Cortex of kidney (tissue), 1 donor: ENCODE data around the gene TRPV6.

ENCODE experiments used
- DNase-seq: peaks from one replicate; lab custom pipeline; 2025; lab: John Stamatoyannopoulos, UW

TRPV6 gene

GRCh38 chr7:142868188-142868985 lies 17.2 kb downstream of the TRPV6 start:
- no peak for DNase-seq

- DNase-seq = no peak
Observed at GRCh38 chr7:142867398-142868187, 18.0 kb downstream of the TRPV6 start.

DNA sequence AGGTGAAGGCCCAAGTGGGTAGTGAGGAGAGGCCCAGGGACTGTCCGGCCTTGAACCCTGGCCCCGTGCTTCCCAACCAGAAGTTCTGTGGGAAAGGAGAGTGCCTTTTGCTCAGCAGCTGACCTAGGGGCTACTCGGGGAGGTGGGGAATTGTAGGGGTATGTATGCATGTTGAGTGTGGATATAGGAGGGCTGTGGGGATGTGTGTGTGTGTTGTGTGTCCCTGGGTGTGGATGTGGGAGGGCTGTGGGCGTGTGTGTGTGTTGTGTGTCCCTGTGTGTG lies 18.5 kb downstream of the TRPV6 start:
- no peak for DNase-seq

DNA sequence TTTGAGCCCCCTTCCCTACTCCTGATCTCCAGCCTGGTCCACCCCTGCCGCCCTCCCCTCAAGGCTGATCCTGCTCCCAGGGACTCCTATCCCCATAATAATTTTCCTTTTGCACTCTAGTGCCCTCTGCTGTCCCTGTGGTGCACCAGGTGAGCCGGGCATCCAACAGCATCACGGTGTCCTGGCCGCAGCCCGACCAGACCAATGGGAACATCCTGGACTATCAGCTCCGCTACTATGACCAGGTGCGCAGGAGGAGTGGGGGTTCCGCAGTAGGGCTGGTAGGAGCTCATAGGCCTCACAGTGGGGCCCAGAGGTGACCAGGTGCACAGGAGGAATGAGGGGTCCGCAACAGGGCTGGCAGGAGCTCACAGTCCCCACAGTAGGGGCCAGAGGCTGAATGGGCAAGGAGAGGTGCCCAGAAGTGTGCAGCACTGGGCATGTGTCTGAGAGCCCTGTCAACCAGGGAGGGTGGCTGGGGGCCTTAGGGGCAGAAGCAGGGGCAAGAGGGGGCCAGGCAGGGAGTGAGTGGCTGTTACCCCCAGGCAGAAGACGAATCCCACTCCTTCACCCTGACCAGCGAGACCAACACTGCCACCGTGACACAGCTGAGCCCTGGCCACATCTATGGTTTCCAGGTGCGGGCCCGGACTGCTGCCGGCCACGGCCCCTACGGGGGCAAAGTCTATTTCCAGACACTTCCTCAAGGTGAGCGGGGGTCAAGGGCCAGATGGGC lies 19.0 kb downstream of the TRPV6 start:
- DNase-seq = no peak

- DNase-seq = no peak
Observed at GRCh38 chr7:142865766-142866165, 19.8 kb downstream of the TRPV6 start.

GRCh38 chr7:142864980-142865747 lies 20.4 kb downstream of the TRPV6 start:
- DNase-seq = no peak

- no peak for DNase-seq
Observed at GRCh38 chr7:142863891-142864685, 21.5 kb downstream of the TRPV6 start.

GRCh38 chr7:142862786-142863400 lies 22.7 kb downstream of the TRPV6 start:
- DNase-seq = no peak

- no peak for DNase-seq
Observed at GRCh38 chr7:142862351-142862750, 23.2 kb downstream of the TRPV6 start.

DNA sequence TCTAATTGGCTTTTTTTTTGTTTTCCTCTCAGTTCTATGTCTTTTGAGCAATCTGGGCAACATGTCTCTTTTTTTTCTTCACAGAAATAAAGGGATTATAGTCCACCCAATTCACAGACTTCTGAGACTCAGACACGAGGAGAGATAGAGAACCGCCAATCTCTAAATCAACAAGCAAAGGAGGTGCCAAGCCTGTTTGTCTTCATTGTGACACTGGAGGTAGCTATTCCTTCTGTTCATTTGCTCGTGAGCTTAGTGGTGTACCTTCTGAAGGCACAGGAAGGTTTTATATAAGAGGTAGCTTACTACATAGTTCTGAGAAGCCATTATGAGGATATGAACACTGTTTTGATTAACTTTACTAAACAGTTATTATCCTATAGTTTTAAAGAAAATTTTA lies 24.6 kb downstream of the TRPV6 start:
- DNase-seq = no peak

- no peak for DNase-seq
Observed at GRCh38 chr7:142859829-142860228, 25.7 kb downstream of the TRPV6 start.

DNA sequence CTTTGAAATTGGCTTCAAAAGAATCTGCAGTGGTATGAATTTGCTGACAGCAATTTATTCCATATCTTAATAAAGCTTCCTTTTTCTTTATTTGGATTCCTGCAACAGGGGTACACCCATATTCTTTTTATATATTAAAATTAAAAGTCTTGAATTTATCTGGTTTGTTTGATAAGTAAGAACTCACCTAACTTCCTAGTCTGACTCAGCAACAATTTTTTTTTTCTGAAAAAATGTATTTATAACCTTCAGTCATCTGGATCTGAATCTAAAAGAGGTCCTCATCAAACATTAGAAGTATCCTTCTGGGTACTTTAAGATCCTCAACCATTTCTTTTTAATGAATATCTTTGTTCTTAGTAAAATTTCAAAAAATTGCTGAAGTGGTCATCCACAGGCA lies 26.1 kb downstream of the TRPV6 start:
- no peak for DNase-seq

DNA sequence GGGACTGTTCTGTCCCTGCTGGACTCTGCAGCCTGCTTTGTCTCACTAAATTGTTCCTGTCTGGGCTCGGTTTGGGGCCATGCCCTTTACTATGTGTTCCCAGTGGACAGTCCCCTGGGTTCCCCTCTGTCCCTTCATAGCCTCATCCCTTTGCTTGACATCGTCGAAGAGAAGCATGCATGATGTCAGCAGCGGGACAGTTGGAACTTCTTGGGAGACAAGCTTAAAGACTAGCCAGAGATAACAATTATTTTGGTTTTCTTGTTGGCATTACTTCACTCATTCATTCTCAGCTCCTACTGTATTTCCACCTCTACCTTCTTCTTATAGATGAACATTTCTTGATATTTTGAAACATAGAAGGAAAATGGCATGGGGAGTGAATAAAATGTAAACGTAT lies 27.9 kb downstream of the TRPV6 start:
- DNase-seq = no peak

- DNase-seq = no peak
Observed at GRCh38 chr7:142856565-142857245, 28.8 kb downstream of the TRPV6 start.

GRCh38 chr7:142855756-142856564 lies 29.6 kb downstream of the TRPV6 start:
- no peak for DNase-seq

DNA sequence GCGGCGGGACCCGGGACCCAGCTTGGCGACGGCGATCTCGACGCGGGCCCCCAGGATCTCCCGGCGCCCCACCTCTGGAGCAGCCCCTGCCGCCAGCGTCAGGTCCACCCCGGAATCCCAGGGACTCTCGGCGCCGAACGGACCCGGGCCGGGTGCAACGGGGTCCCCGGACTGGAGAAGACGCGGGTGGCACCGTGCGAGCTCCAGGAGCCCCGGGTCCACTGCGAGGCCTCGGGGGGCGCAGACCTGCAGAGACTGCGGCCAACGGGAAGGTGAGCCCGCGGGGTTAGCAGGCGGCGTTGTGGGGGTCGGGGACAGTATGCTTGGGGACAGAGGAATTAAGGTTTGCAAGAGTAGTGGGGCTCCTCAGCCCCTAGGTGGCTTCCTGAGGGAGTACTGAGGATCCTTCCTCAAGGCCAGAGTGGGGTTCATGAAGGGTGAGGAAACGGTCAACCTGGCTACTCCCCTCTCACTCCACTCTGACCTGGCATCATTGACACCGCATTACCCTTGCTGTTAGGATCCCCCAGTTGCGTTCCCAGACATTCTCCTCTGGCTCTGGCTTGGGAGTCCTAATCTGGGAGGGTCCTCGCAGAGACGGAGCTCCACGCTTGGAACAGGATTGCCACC lies 30.3 kb downstream of the TRPV6 start:
- DNase-seq = no peak

- DNase-seq = peak; percentile 28
Observed at GRCh38 chr7:142854372-142855113, 31.0 kb downstream of the TRPV6 start, which contains the start of gene EPHB6. EPHB6 (plus strand) TSS chr7:142855076; CDS start chr7:142863228, 8,152 bp downstream.

GRCh38 chr7:142853739-142854371 lies 31.7 kb downstream of the TRPV6 start:
- no peak for DNase-seq
